GM12891 (cell line): ENCODE data around the gene PPP1CA.

ENCODE experiments used
- POLR2A ChIP-seq: IDR thresholded peaks from 2 replicates; pipeline ENCODE4 v1.6.1; 2011; ENCODE audit warnings: low read depth, low read length, control low read depth
- POLR2AphosphoS5 ChIP-seq: IDR thresholded peaks from 2 replicates; pipeline ENCODE4 v1.6.1; 2011; ENCODE audit warnings: low read depth, low read length, control low read depth

GRCh38 chr11:67449116-67449844 lies 47.6 kb upstream of the PPP1CA start:
- TF ChIP-seq POLR2A (no peak), POLR2AphosphoS5 (no peak)
